ENCODE data around the gene SLC15A4.
A peak's percentile ranks its signal among the peaks of the same experiment; 100 is the strongest.
"Not testable (repeated sequence)": the region's sequence is repeated elsewhere in the genome, so short reads cannot be mapped to it uniquely, and the experiment has no call there.

The SLC15A4 gene

DNA sequence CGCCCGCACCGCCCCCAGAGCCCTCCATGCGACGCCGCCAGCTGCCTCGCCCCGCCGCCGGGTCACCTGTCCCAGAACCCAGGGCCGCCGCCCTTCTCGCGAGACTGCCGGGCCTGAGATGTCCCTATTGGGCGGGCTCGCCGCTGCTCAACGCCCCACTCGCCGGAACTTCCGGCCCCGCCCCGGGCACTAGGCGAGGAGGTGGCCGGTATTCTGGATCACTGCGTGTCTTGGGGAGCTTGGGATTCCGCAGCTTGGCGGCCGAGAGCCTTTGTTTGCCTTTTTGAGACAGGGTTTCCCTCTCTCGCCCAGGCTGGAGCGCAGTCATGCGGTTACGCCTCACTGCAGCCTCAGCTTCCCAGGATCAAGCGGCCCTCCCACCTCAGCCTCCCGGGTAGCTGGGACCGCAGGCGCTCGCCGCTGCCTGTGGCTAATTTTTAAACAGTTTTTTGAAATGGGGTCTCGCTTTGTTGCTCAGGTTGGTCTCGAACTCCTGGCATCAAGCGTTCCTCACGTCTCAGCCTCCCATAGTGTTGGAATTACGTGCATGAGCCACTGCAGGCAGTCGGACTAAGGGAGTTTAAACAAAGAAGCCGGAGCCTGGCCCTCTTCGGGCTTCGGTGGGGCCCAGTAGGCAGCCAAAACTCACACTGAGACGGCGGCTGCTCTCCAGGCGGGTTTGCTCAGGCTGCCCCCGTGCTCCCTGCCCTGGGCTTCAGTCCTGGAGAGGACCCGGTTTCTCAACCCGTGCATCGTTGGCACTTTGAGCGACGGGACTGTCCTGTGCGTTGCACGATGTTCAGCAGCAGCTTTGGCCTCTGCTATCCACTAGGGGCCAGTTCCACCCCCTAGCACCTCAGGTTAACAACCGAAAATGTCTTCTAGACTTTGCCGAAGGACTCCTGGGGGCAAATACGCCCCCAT lies at the start of gene SLC15A4:
Gene SLC15A4, minus strand, starts transcription at position 43 of the 924 bp plus-strand sequence. Its CDS starts 15 bp downstream, at position 28.
- peak; percentile 88 for DNase-seq (ENCODE audit: low spot score)

DNA sequence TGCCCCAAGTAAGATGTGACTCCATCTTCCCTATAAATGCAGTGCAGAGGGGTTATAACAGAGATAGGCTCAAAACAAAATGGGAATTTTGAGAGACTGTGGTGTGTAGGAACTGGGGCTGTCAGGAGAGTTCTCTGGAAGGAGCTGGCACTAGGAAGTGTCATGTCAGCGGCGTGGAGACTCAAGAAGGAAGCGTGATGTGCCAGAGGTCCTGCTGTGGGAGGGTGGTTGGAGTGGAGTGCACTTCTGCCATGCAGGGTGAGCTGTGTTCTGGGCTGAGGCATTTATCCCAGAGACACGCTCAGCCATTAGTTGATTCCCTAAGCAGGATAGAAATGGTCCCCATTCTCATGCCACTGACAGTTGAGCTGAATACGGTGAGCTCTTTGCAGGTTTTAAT lies 48.5 kb upstream of the SLC15A4 start:
- DNase-seq (ENCODE audit: low spot score), result no peak

DNA sequence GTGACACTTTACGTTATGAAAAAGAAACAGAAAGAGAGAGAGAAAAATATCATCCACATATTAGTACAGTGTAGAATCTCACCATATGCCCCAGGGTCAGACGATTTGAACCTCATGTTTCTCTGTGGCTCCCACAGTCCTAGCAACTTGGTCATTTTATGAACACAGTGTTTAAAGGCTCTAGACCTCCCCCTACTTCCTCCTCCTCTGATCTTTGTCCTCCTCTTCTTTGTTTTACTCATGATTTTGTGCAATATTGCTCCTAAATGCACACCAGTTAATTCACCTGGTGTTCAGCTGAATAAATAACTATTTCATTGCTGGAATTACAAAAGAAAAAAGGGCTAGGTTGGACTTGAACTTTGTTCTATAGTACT lies 47.7 kb upstream of the SLC15A4 start:
- no peak for DNase-seq (ENCODE audit: low spot score)

DNA sequence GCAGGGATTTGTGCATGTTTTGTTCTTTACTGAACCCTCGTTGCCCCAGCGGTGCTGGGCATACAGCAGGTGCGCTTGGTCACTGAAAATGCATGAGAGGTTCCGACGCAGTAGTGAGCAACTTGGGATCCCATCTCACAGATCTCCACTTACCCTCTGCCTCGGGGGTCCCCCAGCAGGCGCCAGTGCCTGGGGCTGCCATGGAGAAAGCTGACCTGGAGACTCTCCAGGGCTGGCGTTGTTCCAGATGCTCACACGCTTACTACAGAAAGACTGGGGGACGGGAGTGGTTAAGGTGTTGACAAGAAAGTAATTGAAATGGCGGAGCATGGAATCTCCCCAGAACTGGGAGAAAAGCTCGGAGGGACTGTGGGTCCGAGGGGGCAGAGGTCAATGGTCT lies 43.7 kb upstream of the SLC15A4 start:
- no peak for DNase-seq (ENCODE audit: low spot score)

DNA sequence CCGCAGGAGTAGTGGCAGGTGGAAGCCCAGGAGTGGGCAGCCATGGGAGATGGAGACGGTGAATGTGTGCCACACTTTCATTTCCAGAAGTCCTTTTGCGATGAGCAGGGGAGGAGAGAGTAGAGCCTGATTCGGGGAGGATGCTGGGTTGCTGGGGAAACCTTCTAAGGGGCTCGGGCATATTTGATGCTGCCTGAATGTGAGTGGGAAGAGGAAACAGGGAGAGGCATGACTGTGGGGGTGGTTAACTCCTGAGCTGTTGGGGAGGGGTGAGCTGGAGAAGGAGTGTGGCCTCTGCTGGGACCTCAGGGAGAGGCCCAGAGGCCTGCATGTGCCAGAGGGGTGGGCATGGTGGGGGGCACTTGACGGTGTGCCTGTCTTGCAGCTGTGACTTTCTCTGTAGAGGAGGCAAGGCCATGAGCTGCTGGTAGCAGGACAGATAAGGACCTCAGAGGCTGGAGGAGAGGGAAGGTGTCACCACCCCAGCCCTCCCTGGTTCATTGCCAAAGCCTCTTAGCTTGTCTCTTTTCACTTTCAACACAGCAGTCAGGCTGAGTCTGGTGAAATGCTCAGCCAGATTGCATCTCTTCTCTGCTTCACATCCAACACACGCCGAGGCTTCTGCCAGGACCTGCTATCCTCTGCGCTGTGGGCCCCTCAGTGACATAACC lies 40.9 kb upstream of the SLC15A4 start:
- DNase-seq (ENCODE audit: low spot score), result no peak

DNA sequence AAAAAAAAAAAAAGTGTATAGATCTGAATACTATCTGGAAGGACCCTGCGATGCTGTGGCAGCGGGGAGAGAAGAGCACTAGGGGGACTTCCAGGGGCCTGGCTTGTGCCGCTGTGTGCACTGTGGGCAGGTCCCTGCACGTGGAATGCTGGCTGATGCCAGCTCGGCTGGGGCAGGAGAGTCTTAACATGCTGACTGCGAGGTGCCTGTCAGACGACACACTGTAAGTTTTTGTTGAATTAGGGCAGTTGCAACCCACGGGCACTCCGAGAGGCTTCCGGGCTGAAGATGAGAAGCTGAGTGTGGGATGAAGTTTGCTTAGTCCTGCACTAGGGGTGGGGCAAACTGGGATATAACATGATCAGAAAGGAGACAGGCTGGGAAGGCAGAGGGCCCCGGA lies 40.2 kb upstream of the SLC15A4 start:
- no peak for DNase-seq (ENCODE audit: low spot score)

DNA sequence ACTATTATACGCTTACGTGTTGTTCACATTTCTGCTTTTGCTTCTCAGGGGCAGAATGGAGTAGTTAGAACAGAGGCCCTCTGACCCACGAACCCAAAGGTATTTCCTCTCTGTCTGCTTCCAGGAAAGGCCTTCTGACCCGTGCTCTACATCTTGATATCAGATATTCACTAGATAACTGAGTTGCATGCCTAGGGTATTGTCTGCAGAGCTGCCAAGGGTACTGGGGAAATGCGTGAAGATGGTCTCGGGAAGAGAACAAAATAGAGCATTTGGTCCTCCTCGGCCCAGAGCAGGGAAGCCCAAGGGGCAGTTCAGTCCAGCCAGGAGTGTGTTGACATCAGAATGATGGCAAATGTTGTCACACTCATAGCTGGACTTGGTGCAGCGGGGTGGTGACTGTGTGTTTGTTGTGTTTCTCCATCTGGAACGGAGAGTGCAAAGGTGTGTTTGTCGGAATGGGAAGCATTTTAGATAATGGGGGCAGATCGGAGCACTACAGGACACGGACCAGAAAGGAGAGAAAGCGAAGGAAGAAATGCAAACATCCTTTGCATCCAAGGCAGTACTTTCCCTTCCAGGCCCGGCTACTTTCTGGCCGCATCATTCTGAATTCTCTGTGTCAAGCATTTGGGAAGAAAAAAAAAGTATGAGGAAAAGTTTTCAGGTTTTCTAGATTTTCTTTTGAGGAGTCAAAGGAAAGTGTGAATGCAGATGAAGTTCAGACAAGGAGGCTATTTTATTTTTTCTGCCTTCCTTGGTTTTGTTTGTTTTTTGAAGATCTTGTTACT lies 37.7 kb upstream of the SLC15A4 start:
- DNase-seq (ENCODE audit: low spot score), result no peak

DNA sequence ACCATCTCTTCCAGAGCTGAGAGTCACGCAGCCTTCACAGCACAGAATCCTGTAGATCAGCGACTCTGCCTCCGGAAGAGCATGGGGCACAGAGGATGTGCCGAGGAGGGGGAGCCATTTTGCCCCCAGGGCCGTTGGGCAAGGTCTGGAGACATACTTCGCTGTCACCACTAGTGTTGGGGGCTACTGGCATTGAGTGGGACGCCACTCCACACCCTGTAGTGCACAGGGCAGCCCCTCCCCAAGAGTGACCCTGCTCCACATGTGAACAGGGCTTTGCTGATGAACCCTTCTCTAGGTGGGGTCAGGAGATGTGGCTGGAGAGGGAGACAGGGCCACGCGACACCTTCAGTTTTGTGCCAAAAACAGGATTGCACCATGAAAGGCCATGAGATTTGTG lies 35.6 kb upstream of the SLC15A4 start:
- DNase-seq (ENCODE audit: low spot score), result no peak

DNA sequence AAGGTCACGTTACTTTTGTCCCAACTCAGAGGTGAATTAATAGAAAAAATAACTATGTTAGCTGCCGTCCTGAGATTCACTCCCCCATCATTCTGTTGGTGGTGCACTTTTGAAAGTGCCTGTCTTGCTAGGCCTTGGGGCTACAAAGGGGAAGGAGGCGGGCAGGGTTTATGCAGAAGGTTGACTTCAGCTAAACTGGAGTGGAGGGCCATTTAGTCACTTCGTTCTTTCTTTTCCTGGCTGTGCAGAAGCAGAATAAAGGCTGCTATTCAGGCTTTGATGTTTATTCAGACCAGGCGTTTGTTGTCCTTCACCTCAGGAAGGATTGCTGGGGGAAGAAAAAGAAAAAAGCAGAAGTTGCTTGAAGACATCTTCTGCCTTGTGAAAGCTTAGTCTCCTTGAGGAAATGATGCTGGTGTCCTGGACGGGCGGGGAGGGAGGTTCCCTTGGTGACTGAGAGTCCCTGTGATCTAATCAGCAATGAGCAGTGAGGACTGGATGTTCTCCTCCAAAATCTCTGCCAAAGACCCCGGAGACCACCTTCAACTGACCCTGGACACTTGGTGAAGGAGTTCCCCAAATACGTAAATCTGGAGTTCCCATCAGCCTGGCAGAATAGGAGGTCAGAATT lies 33.5 kb upstream of the SLC15A4 start:
- DNase-seq (ENCODE audit: low spot score), result no peak

DNA sequence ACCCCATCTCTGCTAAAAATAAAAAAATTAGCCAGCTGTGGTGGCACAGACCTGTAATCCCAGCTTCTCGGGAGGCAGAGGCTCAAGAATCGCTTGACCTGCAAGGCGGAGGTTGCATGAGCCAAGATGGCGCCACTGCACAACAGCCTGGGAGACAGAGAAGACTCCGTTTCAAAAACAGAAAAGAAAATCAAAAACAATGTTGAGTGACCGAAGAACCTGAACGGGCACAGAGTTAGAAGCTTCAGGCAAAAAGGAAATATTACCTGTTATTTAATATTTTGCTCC lies 33.0 kb upstream of the SLC15A4 start:
- no peak for DNase-seq (ENCODE audit: low spot score)

DNA sequence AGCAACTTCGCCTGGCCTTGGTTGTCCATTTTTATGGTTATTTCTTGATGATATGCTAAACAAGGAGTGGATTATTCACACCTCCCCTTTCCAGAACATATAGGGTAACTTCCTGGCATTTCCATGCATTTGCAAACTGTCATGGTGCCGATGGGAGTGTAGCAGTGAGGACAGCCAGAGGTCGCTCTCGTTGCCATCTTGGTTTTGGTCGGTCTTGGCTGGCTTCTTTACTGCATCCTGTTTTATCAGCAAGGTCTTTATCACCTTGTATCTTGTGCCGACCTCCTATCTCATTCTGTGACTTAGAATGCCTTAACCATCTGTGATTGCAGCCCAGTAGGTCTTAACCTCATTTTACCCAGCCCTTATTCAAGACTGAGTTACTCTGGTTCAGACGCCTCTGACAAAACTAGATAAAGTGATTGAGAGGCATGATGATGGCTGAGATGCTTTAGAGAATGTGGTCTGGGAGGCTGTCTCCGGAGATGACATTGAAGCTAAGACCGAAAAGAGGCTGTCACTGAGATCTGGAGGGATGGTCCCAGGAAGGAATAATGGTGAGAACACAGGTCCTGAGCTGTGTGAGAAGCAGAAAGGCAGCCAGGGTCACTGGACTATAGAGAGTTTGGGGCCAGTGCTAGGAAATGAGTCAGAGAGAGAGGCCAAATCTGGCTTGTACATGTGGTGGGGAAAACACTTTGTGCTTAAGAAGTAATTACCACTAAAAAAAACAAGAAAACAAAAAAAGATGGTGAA lies 32.5 kb upstream of the SLC15A4 start:
- DNase-seq (ENCODE audit: low spot score), result no peak

DNA sequence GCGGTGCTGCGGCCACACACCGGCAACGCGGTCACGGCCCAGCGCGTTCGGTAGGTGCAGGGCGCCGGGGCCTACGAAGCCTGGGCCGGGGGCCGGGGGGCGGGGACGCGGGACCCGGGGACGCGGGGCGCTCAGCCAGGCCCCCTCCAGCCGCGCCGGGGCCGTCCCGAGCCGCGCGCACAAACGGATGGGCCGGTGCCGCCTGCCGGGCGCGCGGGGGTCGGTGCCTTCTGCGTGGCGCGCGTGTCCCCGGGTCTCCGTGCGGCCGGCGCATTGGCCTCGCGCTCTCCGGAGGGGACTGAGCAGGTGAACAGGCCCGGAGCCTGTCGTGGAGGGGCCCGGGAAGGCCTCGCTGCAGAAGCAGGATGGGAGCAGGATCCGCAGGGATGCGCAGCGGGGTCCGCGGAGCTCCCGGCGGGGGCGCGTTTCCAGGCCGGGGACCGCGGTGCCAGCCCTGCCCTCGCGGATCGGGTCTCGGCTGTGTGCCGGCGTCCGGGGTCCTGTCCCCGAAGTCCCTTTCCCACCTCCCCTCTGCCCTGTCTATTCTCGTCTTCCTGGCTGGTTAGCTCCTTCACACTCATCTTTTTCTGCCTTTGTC lies 29.9 kb upstream of the SLC15A4 start:
- no peak for DNase-seq (ENCODE audit: low spot score)

DNA sequence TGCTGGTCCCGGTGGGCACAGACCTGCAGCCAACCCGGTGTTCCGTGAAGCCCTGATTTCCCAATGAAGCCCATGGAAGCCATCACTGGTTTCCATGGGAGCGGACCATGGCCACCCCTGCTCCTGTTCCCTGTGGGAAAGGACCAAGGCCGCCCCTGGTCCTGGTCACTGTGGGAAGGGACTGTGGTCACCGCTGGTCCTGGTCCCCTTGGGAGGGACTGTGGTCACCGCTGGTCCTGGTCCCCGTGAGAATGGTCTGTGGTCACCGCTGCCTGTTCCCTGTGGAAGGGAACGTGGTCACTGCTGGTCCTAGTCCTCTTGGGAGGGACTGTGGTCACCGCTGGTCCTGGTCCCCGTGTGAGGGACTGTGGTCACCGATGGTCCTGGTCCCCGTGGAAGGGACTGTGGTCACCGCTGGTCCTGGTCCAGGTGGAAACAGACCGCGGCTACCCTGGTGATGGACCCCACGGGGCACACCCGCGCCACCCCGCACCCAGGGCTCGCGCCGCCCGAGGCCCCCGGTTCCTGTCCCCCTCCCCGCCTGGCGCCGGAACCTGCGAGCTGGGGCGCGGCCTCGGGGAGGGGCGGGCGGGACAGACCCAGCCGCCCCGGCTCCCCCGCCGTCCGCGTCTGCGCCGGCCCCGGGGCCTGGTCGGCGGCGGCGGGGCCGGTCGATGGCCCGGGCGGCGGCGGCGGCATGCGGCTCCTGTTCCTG lies 29.3 kb upstream of the SLC15A4 start, which contains the start of gene GLT1D1:
Gene GLT1D1, plus strand, starts transcription at position 594 of the 715 bp plus-strand sequence. Its CDS starts 104 bp downstream, at position 698.
- DNase-seq (ENCODE audit: low spot score), result no peak

DNA sequence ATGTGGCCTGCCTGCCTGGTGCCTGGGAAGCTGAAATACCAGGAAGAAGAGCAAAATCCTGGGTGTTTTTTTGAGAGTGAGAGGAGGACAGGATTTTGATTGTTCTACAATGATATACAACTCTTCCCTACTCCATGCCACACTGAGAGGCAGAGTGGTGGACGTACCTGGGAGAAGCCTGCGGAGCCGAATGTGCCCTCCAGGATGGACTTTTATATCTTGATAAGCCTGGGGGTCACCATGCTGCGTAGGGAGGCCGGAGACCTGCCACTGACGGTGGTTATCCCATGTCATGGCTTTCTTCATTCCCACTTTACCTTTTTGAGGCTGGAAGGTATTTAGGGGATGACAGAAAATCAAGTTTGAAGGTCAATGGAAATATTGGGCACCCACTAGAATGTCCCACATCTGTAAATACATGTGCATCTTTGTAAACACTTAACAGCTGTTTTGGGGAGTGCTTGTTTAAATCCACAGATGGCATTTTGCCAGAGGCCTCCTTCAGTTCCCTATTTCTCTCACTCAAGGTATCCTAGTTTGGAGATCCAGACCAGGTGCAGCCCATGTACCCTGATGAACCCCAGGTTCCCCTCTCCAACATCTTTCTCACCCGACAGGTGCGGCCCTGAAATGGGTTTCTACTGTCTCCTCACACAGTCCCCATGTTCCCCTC lies 28.4 kb upstream of the SLC15A4 start:
- no peak for DNase-seq (ENCODE audit: low spot score)

DNA sequence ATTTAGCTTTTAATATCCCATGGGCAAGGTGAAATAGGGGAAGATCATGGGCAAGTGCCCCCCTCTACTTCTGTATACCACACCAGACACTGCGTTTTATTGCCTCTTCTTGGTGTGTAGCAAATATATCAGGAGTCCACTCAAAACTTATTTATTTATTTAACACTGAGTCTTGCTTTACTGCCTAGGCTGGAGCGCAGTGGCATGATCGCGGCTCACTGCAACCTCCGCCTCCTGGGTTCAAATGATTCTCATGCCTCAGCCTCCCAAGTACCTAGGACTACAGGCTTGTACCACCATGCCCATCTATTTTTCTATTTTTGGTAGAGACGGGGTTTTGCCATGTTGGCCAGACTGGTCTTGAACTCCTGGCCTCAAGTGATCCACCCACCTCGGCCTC lies 27.7 kb upstream of the SLC15A4 start:
- DNase-seq (ENCODE audit: low spot score), result not testable (repeated sequence)

DNA sequence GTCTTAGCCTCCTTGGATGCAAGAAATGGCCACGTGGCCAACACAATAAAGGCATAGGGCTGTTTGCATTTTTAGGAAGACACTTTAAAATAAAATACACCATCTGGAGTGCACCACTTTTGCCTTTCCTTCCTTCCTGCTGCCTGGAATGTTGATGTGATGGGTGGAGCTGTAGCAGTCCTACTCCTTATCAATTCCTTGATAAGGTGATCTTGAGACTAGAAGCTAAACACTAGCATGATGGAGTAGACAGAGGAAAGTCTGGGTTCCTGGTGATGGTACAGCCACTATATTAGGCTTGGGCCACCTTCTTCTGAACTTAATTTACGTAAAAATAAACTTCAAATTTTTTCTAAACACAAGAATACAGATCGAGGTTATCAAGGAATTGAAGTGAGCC lies 26.6 kb upstream of the SLC15A4 start:
- DNase-seq (ENCODE audit: low spot score), result no peak

DNA sequence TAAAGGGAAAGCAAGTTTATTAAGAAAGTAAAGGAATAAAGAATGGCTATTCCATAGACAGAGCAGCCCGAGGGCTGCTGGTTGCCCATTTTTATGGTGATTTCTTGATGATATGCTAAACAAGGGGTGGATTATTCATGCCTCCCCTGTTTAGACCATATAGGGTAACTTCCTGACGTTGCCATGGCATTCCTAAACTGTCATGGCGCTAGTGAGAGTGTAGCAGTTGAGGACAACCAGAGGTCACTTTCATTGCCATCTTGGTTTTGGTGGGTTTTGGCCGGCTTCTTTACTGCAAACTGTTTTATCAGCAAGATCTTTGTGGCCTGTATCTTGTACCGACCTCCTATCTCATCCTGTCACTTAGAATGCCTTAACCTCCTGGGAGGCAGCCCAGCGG lies 26.0 kb upstream of the SLC15A4 start:
- DNase-seq (ENCODE audit: low spot score), result not testable (repeated sequence)

DNA sequence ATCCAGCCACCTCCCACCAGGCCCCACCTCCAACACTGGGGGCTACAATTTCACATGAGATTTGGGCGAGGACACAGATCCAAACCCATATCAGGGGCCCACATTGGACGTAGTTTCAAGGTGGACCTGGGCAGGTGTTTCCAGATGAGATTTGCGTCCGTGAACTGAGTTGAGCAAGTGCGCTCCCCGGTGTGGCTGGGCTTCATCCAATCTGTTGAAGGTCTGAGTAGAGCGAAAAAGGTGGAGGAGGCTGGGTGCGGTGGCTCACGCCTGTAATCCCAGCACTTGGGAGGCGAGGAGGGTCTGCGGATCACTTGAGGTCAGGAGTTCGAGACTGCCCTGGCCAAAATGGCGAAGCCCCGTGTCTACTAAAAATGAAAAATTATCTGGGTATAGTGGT lies 24.6 kb upstream of the SLC15A4 start:
- DNase-seq (ENCODE audit: low spot score), result no peak

DNA sequence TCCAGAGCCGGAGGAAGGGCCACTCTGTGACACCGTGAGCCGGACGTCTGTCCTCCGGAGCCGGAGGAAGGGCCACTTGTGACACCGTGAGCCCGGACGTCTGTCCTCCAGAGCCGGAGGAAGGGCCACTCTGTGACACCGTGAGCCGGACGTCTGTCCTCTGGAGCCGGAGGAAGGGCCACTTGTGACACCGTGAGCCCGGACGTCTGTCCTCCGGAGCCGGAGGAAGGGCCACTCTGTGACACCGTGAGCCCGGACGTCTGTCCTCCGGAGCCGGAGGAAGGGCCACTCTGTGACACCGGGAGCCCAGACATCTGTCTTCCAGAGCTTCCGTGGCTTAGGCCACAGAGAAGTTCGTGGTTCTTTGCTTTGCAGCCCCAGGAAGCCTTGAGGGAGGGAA lies 22.9 kb upstream of the SLC15A4 start:
- DNase-seq (ENCODE audit: low spot score), result not testable (repeated sequence)

Measured in CD4-positive, alpha-beta T cell treated with Interleukin-6 at 100 ng/mL for 8 hours (primary cell).